Liver (tissue), 3 donors: ENCODE results near the gene PTPN4.

Experiments
- CTCF ChIP-seq: fragments of 150-350 bp; IDR thresholded peaks from 2 replicates; pipeline ENCODE4 v1.5.1; 2017; ENCODE audit warnings: improper control_type of control experiment, low read depth, low read length; ENCODE audit not compliant: missing input control
- SP1 ChIP-seq: IDR thresholded peaks from 2 replicates; pipeline ENCODE4 v1.6.1; 2018; ENCODE audit warnings: antibody characterized with exemption, mild to moderate bottlenecking
- donor health status: healthy.
- donor health status: healthy.

GRCh38 chr2:119838179-119838578 lies 78.5 kb downstream of the PTPN4 start:
- TF ChIP-seq SP1 (no peak), CTCF (no peak)
